Skeletal muscle tissue (tissue), 4 donors: ENCODE results near the gene TUBGCP2. TPM values are rescaled to one million over a fixed set of nuclear protein-coding genes. Genes with fewer than 3 reads are reported as not detected.
A peak's percentile ranks its signal among the peaks of the same experiment; 100 is the strongest.

Source experiments
- H3K27ac ChIP-seq: one replicate; pipeline ENCODE4 v1.7.0; 2013; ENCODE audit warnings: mild to moderate bottlenecking, low read depth, low read length, inconsistent platforms
- H3K27me3 ChIP-seq, 3 donors: one replicate each; pipeline ENCODE4 v1.7.0; 2013; ENCODE audit warnings: low read length in 3 of 3; ENCODE audit not compliant: control insufficient read depth in 3 of 3, insufficient read depth in 3 of 3
- H3K36me3 ChIP-seq, 3 donors: one replicate each; pipeline ENCODE4 v1.7.0; 2013; ENCODE audit warnings: low read length in 3 of 3; ENCODE audit not compliant: control insufficient read depth in 3 of 3, insufficient read depth in 3 of 3
- H3K4me1 ChIP-seq, 3 donors: one replicate each; pipeline ENCODE4 v1.7.0; 2013; ENCODE audit warnings: low read length in 3 of 3, mild to moderate bottlenecking in 3 of 3; ENCODE audit not compliant: control insufficient read depth in 3 of 3, insufficient read depth in 3 of 3
- H3K4me3 ChIP-seq, 3 donors: one replicate each; pipeline ENCODE4 v1.7.0; 2013; ENCODE audit warnings: low read length in 3 of 3
- H3K9ac ChIP-seq, 3 donors: one replicate each; pipeline ENCODE4 v1.7.0; 2013; ENCODE audit warnings: low read length in 3 of 3, mild to moderate bottlenecking in 3 of 3, moderate library complexity in 2 of 3, low read depth in 1 of 3
- H3K9me3 ChIP-seq, 3 donors: one replicate each; pipeline ENCODE4 v1.7.0; 2013; ENCODE audit warnings: low read length in 3 of 3; ENCODE audit not compliant: control insufficient read depth in 3 of 3
- total RNA-seq: library from RNA; depleted of rRNA; stranded (reverse); fragments of >200 nt; gene quantifications from one replicate; pipeline ENCODE4 v1.2.3, GENCODE V29; 2014
- donor health status: Osteomylitis.

Gene TUBGCP2
- total RNA-seq, 1 donor from 2014 or later = 39.7 TPM

DNA sequence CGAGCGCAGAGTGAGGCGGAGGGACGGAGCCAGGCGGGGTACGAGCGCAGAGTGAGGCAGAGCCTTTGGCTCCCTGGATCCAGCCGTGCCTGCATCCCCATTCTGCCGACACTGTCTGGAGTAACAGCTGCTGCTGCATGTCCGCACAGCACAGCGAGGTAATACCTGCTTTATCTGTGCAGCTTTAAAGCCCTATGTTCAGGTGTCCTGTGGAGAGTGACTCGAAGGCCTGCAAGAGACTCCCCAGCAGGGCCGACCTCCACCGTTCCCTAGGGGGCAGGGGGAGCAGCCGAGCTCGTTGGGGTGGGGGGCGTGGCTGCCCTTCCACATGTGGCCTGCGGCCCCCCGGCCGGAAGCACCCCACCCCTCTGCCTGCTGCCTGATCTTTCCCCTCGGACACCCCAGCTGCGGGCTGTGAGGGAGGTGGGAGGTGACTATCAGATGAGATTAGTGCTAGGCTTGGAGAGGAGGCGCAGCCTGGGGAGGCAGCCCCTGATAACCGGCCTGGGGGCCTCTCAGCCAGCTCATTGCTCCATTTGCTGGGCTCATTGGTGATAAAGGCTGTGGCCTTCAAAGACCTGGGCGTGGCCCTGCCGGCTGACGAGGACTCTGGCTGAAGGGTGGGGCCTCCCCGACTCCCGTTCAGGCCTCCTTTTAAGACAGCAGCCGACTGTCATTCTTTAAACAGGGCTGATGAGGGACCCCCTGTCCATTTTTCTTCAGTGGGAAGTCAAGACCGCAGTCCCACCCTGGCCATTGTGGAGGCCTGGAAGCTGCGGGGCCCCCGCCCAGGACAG, 63.0 kb downstream of the TUBGCP2 start:
- no peaks in the 10 kb centered on the region for H3K9me3 ChIP-seq
- H3K36me3 ChIP-seq = no peaks in the 10 kb centered on the region
- H3K4me3 ChIP-seq = no peak overlapping the region
- H3K27ac ChIP-seq = no peak overlapping the region
- peaks cover 73 to 85% (median 84%) of the 10 kb centered on the region in 3 donors for H3K27me3 ChIP-seq
- H3K4me1 ChIP-seq = no peaks in the 10 kb centered on the region
- H3K9ac ChIP-seq = no peak overlapping the region

DNA sequence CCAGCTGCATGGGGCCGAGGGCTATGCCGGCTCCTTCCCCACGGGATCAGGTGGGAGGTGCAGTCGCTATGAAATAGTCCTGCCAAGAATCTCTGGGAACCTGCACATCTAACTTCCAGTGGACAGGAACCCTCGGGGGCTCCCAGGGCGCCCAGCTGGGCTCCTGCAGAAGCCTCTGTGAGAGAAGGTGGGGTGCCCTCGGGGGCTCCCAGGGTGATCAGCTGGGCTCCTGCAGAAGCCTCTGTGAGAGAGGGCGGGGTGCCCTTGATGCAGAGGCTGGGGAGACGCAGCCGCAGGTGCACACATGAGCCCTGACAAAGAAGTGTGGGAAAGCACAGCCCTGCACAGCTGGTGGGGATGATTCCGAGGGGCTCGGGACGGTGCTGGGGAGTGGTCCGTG, 65.1 kb downstream of the TUBGCP2 start:
- Histone ChIP-seq H3K9ac (no peak overlapping the region), H3K36me3 (no peaks in the 10 kb centered on the region), H3K4me3 (no peak overlapping the region), H3K9me3 (no peaks in the 10 kb centered on the region), H3K27ac (no peak overlapping the region), H3K4me1 (no peaks in the 10 kb centered on the region), H3K27me3 (peaks cover 71 to 83% (median 83%) of the 10 kb centered on the region in 3 donors)

DNA sequence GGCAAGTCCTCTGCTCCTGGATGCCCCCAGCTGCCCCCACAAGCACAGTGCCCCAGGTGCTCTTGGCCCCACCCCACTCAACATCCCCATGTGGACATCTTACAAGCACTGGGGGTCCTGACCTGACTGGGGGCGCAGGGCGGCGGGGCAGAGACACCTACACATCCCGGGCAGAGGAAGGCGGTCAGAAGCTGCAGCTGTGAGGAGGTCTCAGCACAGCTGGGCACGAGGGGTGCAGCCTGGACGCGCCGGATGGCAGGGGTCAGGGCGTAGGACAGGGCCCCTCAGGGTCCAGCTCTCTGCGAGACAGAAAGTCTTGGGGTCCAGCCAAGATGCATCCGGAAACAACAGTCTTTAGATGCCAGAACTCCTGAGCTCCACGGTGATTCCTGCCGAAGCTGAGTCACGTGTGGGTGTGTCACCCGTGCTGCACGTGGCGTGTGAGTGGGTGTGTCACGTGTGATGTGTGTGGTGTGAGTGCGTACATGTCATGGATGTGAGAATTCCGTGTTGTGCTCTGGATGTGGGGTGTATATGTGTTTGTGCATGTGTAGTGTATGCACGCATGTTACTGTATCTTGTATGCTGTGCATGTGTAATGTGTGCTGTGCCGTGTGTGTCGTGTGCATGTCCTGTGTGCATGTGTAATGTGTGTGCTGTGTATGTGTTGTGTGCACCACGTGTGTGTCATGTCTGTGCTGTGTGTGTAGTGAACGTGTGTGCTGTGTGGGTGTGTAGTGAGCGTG, 65.9 kb downstream of the TUBGCP2 start:
- Histone ChIP-seq H3K9ac (no peak overlapping the region), H3K36me3 (no peaks in the 10 kb centered on the region), H3K4me1 (no peaks in the 10 kb centered on the region), H3K9me3 (no peaks in the 10 kb centered on the region), H3K4me3 (no peak overlapping the region), H3K27me3 (peaks cover 72 to 83% (median 83%) of the 10 kb centered on the region in 3 donors), H3K27ac (no peak overlapping the region)

DNA sequence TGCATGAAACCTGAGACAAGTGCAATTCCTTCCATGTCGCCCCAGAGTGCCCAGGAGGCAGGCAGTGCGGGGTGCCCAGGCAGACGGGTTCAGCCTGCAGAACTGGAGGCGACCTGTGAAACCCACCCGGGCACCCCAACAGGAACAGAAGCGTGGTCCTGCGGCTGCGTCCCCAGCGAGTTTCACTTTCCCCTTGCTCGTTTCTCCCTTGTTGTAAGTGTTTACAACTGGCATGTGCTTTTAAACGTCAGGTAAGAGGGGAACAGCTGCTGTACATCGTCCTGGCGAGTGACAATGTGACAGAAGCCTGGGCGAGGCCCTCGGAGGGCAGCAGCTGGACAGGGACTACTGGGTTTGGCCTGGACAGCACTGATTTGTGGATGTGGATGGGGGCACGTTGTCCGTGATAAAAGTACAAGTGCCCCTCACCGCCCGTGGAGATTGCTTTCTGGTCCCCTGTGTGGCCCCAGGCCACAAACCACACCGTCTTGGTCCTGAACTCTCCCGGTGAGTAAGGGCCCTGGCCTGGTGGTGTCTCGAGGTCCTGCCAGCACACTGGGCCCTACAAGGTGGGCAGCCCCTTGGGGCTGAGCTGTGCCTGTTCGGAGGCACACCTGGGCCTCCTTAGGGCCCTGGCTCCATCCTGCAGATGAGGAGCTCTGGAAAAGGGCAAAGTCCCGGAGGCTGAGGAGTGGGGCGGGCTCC, 67.0 kb downstream of the TUBGCP2 start:
- Histone ChIP-seq H3K4me1 (peaks cover 0 to 4% (median 0%) of the 10 kb centered on the region in 3 donors), H3K4me3 (no peak overlapping the region), H3K27me3 (peaks cover 76 to 86% (median 82%) of the 10 kb centered on the region in 3 donors), H3K36me3 (no peaks in the 10 kb centered on the region), H3K9ac (no peak overlapping the region), H3K9me3 (no peaks in the 10 kb centered on the region), H3K27ac (no peak overlapping the region)

DNA sequence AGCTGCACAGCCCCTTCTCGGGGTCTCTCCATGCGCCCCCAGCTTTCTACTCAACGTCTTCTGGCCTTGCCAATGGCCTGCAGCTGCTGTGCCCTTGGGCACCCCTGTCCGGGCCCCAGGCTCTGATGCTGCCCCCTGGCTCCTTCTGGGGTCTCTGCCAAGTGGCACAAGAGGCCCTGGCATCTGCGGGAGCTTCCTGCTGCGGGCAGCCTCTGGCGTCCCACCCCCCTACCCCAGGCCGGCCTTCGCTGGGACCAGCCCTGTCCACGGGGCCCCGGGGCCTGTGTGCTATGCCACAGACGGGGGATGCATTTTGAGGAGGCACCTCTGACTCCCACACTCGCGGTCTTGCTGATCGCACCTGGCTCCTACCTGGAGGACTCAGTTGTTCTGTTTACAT, 68.7 kb downstream of the TUBGCP2 start:
- no peaks in the 10 kb centered on the region for H3K9me3 ChIP-seq
- no peaks in the 10 kb centered on the region for H3K36me3 ChIP-seq
- H3K27ac ChIP-seq = no peak overlapping the region
- H3K4me3 ChIP-seq = no peak overlapping the region
- H3K4me1 ChIP-seq = peaks cover 0 to 4% (median 0%) of the 10 kb centered on the region in 3 donors
- H3K9ac ChIP-seq = no peak overlapping the region
- H3K27me3 ChIP-seq = peaks cover 69 to 84% (median 74%) of the 10 kb centered on the region in 3 donors

DNA sequence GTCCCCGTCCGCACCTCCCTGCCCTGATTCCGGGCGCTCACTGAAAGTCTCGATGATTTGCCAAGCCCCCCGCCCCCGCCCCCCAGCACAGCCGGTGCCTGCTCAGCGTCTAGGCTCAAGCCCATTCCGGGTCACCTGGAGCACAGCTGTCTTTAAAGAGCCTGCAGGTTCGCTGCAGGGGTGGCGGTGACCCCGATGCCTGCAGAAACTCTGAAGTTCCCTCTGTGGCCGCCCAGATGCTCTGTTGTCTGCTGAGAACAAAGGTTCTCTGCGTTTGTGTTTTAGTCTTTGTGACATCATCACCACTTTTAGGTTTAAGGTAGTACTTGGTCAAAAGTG, 70.2 kb downstream of the TUBGCP2 start:
- Histone ChIP-seq H3K9ac (no peak overlapping the region), H3K36me3 (no peaks in the 10 kb centered on the region), H3K27me3 (peaks cover 64 to 77% (median 66%) of the 10 kb centered on the region in 3 donors), H3K4me3 (no peak overlapping the region), H3K4me1 (peaks cover 0 to 4% (median 0%) of the 10 kb centered on the region in 3 donors), H3K27ac (no peak overlapping the region), H3K9me3 (no peaks in the 10 kb centered on the region)

DNA sequence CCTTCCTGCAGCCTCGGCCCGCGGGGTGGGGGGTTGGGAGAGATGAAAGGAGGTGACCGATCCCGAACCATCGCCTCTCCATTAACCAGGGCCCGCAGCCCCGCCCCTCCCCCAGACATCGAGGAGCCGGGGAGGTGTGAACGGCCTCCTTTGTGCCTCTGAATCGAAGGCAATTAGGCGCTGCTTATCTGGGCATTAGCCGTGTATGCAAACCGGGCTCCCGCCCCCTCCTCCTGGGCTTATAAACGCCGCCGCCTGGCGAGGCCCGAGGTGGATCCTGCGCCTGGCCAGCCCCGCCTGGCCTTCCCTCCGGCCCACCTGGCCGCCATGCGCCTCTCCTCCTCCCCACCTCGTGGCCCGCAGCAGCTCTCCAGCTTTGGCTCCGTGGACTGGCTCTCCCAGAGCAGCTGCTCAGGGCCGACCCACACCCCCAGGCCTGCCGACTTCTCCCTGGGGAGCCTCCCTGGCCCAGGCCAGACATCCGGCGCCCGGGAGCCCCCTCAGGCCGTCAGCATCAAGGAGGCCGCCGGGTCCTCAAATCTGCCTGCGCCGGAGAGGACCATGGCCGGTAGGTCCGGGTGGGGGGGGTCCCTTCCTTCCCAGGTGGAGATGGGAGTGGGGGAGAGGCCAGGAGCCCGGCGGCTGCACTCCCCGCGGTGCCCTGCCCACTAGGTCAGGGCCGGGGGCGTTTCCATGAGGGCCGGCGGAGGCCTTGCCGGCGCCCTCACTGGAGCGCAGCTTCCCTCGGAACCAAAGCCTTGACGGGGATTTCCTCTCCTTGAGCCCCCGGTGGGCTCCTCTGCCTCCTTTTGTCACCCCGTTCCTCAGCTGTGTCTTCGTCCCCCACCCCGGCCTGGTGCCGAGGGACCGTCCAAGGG, 70.8 kb downstream of the TUBGCP2 start, which contains the start of gene VENTX:
Gene VENTX (plus strand): TSS at position 268 of the 878 bp plus-strand sequence. CDS start 60 bp downstream, at position 328.
- Histone ChIP-seq H3K4me1 (peaks cover 0 to 4% (median 0%) of the 10 kb centered on the region in 3 donors), H3K9ac (no peak within 1 kb of the TSS), H3K9me3 (no peaks in the 10 kb centered on the region), H3K27me3 (peaks cover 62 to 78% (median 66%) of the 10 kb centered on the region in 3 donors), H3K27ac (no peak within 1 kb of the TSS), H3K4me3 (peak within 1 kb of the TSS in 1 of 3 donors; percentile 29), H3K36me3 (no peaks in the 10 kb centered on the region)

DNA sequence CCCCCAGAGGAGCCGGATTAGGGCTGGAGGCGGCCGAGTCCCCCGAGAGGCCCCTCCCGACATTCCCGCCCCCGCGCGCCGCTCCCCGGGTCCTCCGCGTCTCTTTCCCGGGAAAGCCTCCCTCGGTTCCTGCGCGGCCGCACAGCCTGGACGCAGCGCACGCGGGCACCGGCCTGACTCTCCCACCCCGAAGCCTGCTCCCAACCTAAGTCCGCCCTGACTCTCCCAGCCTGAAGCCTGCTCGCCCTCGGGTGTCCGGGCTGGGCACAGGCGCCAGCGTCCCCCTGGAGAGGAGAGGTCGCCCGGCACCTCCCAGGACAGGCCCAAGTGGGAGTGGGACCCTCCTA, 71.5 kb downstream of the TUBGCP2 start:
- Histone ChIP-seq H3K27ac (no peak overlapping the region), H3K4me3 (no peak overlapping the region), H3K36me3 (no peaks in the 10 kb centered on the region), H3K27me3 (peaks cover 59 to 77% (median 66%) of the 10 kb centered on the region in 3 donors), H3K9ac (no peak overlapping the region), H3K9me3 (no peaks in the 10 kb centered on the region), H3K4me1 (peaks cover 0 to 4% (median 0%) of the 10 kb centered on the region in 3 donors)
